Retinal pigment epithelial cell (primary cell): ENCODE results near the gene CACTIN.
A peak's percentile ranks its signal among the peaks of the same experiment; 100 is the strongest.
"Not testable (repeated sequence)": the region's sequence is repeated elsewhere in the genome, so short reads cannot be mapped to it uniquely, and the experiment has no call there.

Experiments used
- DNase-seq: peaks from one replicate; pipeline ENCODE4 v3.0.0-alpha.2; 2010; ENCODE audit warnings: low read depth
- H3K4me3 ChIP-seq: 2 replicates; pipeline ENCODE4 v1.5.1; 2011; ENCODE audit warnings: mild to moderate bottlenecking, low read length, control low read depth, moderate library complexity
- CTCF ChIP-seq: conservative IDR thresholded peaks from 2 replicates; pipeline ENCODE4 v1.5.1; 2011; ENCODE audit warnings: low read depth, low read length, control low read depth, inconsistent platforms

The CACTIN gene

DNA sequence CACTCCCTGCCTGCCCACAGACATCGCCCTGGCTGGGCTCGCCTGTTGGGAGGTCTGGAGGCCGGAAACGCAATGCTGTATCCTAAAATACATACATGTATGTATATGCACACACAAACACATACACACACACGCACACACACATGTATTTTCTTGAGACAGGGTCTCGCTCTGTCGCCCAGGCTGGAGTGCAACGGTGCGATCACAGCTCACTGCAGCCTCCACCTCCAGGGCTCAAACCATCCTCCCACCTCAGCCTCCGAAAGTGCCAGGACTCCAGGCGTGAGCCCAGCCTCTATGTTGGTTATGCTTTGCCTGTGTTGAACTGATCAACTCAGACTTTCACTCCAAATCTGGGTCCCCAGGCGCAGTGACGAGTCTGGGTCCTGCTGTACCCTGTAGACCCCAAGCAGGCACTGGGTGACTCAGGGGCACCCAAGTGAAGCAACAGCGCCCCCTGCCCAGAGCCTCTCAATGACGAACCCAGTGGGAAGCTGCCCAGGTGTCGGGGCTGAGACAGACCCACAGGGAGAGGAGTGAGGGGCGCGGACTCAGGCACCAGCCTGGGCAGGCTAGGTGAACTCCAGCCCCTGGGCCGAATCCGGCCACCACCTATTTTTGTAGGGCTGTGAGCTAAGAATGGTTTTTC lies 27.4 kb upstream of the CACTIN start:
- peak; percentile 43 for TF ChIP-seq CTCF
- DNase-seq = no peak
- H3K4me3 ChIP-seq = no peak overlapping the region

DNA sequence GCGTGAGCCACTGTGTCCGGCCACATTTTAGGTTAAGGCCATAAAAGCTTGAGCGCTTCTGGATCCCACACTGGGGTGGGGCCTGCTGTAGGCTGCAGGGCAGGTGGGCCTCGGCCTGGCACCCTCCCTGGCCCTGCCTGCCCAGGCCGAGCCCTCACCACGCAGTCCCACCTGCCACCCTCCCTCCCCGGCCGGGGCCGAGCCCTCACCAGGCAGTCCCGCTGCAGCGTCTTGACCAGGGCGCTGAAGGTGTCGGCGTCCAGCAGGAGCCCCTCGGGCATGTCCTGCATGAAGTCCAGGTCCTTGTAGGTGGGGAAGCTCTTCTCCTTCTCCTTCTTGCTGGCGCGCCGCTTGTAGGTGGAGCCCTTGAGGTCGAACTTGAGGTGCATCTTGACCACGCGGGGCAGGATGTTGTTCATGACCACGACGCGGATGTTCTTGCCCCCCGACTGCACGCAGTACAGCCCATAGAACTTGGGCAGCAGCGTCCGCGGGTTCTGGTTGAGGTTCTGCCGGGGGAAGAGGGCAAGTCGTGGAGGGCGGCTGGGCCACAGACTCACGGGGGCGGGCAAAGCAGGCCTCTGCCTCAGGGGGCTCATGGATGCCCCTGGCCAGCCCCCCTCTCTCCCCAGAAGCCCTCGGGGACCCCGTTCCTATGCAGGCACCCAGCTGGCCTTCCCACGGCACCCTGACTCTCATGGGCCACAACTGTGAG lies 26.6 kb upstream of the CACTIN start:
- no peak overlapping the region for H3K4me3 ChIP-seq
- no peak for TF ChIP-seq CTCF
- DNase-seq = no peak

DNA sequence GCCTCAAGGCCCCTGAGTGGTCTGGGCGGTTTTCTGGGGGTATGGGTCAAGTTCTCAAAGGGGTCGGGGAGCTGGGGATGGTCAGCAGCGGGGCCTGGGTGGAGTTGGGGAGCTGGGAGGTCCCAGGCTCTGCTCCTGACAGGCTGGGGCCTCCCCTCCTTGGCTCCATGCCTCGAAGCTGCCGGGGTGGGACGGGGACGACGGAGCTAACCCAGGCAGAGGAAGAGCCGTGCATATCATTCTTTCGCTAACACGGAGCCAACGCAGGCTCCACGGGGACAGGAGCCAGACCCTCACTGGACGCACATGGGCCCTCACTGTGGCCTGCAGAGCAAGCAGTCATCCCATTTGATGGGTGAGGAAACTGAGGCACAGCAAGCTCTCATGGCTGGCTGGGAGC lies 25.8 kb upstream of the CACTIN start:
- no peak for DNase-seq
- H3K4me3 ChIP-seq = no peak overlapping the region
- no peak for TF ChIP-seq CTCF

DNA sequence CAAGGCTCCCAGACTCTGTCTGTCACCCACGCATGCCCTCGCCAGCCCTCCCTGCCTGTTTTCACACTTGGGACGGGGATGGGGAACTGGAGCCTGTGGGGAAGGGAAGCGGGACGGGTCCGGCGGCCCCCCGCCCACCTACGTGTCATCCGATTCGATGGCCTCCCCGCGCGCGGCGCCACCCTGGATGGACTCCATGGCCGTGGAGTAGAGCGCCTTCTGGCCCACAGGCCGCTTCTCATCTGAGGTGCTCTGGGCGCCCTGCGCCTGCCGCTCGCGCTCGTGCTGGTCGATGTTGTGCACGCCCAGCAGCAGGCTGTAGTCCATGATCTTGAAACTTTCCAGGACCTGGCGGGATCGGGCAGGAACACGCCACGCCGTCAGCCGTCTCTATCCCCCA lies 25.1 kb upstream of the CACTIN start:
- TF ChIP-seq CTCF = no peak
- no peak for DNase-seq
- no peak overlapping the region for H3K4me3 ChIP-seq

DNA sequence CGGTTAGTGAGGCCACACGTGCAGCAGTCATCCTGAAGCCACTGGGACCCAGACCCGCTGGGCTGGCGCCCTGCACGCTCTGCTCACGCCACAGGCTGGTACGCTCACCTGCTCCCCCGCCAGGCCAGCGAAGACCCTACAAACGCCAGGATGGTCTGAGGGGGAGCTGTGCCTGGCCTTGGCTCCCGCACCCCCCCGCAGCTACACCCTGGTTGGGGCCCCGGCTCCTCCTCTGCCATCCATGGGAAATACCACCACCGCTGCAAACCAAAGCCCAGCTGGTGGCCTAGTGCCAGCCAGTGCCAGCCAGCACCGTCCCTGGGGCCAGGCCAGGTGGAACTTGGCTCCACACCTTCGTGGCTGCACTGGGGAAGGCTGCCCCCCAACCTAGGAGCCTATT lies 23.3 kb upstream of the CACTIN start:
- H3K4me3 ChIP-seq = no peak overlapping the region
- DNase-seq = no peak
- no peak for TF ChIP-seq CTCF

DNA sequence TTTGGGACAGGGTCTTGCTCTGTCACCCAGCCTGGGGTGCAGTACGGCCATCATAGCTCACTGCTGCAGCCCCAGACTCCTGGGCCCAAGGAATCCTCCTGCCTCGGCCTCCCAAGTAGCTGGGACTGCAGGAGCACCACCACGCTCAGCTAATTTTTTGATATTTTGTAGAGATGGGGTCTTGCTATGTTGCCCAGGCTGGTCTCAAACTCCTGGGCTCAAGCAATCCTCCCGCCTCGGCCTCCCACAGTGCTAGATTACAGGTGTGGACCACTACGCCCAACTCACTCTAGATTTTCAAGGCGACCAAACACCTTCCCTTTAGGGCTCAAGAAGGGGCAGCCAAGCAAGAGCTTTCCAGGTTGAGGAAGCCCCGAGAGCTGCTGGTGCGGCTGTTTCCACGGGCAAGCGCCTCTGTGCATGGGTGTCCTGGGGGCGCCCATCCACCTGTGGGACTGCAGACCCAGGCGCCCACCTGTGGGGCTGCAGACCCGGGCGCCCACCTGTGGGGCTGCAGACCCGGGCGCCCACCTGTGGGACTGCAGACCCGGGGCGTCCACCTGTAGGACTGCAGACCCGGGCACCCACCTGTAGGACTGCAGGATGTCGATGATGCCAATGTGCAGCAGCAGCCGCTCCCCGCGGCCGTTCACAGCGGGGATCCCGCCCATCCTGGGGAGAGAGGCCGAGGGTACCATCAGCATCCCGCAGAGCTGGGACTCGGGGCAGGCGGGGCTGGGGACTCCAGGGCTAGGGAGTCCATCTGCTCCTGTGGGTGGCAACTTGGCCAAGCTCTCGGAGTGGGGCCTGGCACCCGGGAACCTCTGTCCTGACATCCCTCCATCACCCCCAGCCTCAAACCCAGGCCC lies 21.7 kb upstream of the CACTIN start:
- TF ChIP-seq CTCF = no peak

DNA sequence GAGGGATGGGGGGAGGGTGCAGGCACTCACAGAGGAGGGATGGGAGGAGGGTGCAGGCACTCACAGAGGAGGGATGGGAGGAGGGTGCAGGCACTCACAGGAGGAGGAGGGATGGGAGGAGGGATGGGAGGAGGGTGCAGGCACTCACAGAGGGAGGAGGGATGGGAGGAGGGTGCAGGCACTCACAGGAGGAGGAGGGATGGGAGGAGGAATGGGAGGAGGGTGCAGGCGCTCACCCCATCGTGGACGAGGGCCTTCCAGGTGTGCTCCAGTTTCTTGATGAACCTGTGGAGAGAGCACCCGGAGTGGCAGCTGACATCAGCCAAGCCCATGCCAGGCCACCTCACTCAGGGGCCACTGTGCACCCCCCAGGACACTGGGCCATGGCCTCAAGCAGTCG lies 20.5 kb upstream of the CACTIN start:
- not testable (repeated sequence) for DNase-seq, H3K4me3 ChIP-seq

More for the DNA sequence above, 21.7 kb upstream of the CACTIN start:
- no peak overlapping the region for H3K4me3 ChIP-seq
- DNase-seq = no peak
